K562 (cell line): ENCODE data around the gene SAMD8. TPM values are rescaled to one million over a fixed set of nuclear protein-coding genes. Genes with fewer than 3 reads are reported as not detected.

Source experiments
- ATAC-seq: fragments of 200-7000 bp; cut with Tn5 transposase; 3 replicates; pipeline ENCODE4 v1.9.1; 2020; ENCODE audit warnings: moderate library complexity
- BruUV-seq: library from RNA; stranded (reverse); fragments of 400-500 nt; replicated peaks from 2 replicates; lab custom pipeline; 2021; lab: Mats Ljungman, UMichigan
- CTCF ChIA-PET: fragments of 300-600 bp; formaldehyde crosslinking; extraction: SDS; loops from one replicate; lab custom pipeline; 2021; ENCODE audit warnings: low intra/inter-chr PET ratio; lab: Yijun Ruan, JAX
- POLR2A ChIA-PET: fragments of 300-600, 350-650 bp; sonication (Branson Sonifier 250); formaldehyde crosslinking; extraction: SDS; loops from one replicate; lab custom pipeline; 2021; ENCODE audit warnings: antibody characterized with exemption, inconsistent platforms; lab: Yijun Ruan, JAX
- DNase-seq, 4 experiments: peaks; one replicate each; pipeline versions ENCODE4 v3.0.0 to v3.0.0-alpha.2; 2011 to 2018; ENCODE audit warnings: low spot score in 3 of 4, mixed read lengths in 3 of 4; ENCODE audit errors: extremely low read depth in 1 of 4
- FAIRE-seq: peaks from 2 replicates; lab custom pipeline; 2011; peaks lifted over from hg19 to GRCh38; lab: Jason Lieb, UNC
- H2AFZ ChIP-seq: 2 replicates; pipeline ENCODE4 v1.6.0; 2011; ENCODE audit warnings: low read depth, low read length, control low read depth, inconsistent platforms
- H3K27ac ChIP-seq: fragments of 200-600 bp; 3 replicates; pipeline ENCODE4 v1.8.0; 2011; ENCODE audit warnings: low read depth, mild to moderate bottlenecking, control low read depth, inconsistent platforms, low read length, moderate library complexity, mixed read lengths; ENCODE audit errors: extremely low read depth
- H3K27me3 ChIP-seq, 2 experiments: fragments of 300-600 bp in 1 of 2; 2 replicates in 1 of 2; 3 replicates in 1 of 2; pipeline versions ENCODE4 v1.6.0 to v1.8.0; 2011; ENCODE audit warnings: inconsistent platforms in 2 of 2, low read length in 2 of 2, mild to moderate bottlenecking in 1 of 2, mixed read lengths in 1 of 2, moderate library complexity in 1 of 2; ENCODE audit not compliant: control insufficient read depth in 2 of 2, insufficient read depth in 2 of 2
- H3K36me3 ChIP-seq: fragments of 300-600 bp; 3 replicates; pipeline ENCODE4 v1.8.0; 2011; ENCODE audit warnings: mild to moderate bottlenecking, low read length, inconsistent platforms; ENCODE audit not compliant: control insufficient read depth, insufficient read depth
- H3K4me1 ChIP-seq, 2 experiments: fragments of 200-600 bp in 1 of 2; replicated peaks in 1 of 2; 2 replicates in 1 of 2; 3 replicates in 1 of 2; pipeline versions ENCODE4 v1.5.1 to v1.8.0; 2011; ENCODE audit warnings: inconsistent platforms in 2 of 2, low read length in 2 of 2, mild to moderate bottlenecking in 1 of 2, mixed read lengths in 1 of 2, moderate library complexity in 1 of 2; ENCODE audit not compliant: control insufficient read depth in 2 of 2, insufficient read depth in 2 of 2
- H3K4me2 ChIP-seq: 2 replicates; pipeline ENCODE4 v1.6.1; 2011; ENCODE audit warnings: low read length, control low read depth, inconsistent platforms, mixed read lengths; ENCODE audit not compliant: insufficient read depth
- H3K4me3 ChIP-seq: fragments of 200-600 bp; sonication (generic), shearing (Covaris generic); 2 replicates; pipeline ENCODE4 v1.5.1; 2016; ENCODE audit warnings: control low read depth, inconsistent platforms
- H3K79me2 ChIP-seq: fragments of 200-600 bp; 3 replicates; pipeline ENCODE4 v1.8.0; 2011; ENCODE audit warnings: low read length, inconsistent platforms; ENCODE audit not compliant: control insufficient read depth, insufficient read depth
- H3K9ac ChIP-seq, 2 experiments: 2 replicates each; pipeline versions ENCODE4 v1.6.0 to v1.6.1; 2011; ENCODE audit warnings: low read depth in 2 of 2, low read length in 2 of 2, control low read depth in 1 of 2, inconsistent platforms in 1 of 2, mild to moderate bottlenecking in 1 of 2, mixed read lengths in 1 of 2; ENCODE audit not compliant: insufficient read depth in 1 of 2
- H3K9me1 ChIP-seq: one replicate; pipeline ENCODE4 v1.6.0; 2011; ENCODE audit warnings: inconsistent platforms, mild to moderate bottlenecking, low read length, moderate library complexity; ENCODE audit not compliant: control insufficient read depth, insufficient read depth
- H3K9me3 ChIP-seq: replicated peaks from 2 replicates; pipeline ENCODE4 v1.5.1; 2011; ENCODE audit warnings: low read depth, low read length, inconsistent platforms; ENCODE audit not compliant: control insufficient read depth, insufficient read depth
- H4K20me1 ChIP-seq: replicated peaks from 2 replicates; pipeline ENCODE4 v1.6.1; 2011; ENCODE audit warnings: low read length, inconsistent platforms, mixed read lengths; ENCODE audit not compliant: control insufficient read depth, insufficient read depth
- CTBP1 ChIP-seq: fragments of 450-650 bp; IDR thresholded peaks from 2 replicates; pipeline ENCODE4 v1.6.1; 2016; ENCODE audit warnings: borderline replicate concordance
- ELF2 ChIP-seq: fragments of 250-450 bp; sonication (Bioruptor Pico); IDR thresholded peaks from 2 replicates; pipeline ENCODE4 v1.5.0; 2021; ENCODE audit warnings: mild to moderate bottlenecking
- EWSR1 ChIP-seq: fragments of 450-650 bp; IDR thresholded peaks from 2 replicates; pipeline ENCODE4 v1.6.1; 2018; ENCODE audit warnings: borderline replicate concordance, mild to moderate bottlenecking, low read depth, moderate library complexity; ENCODE audit not compliant: partially characterized antibody
- HSF4 ChIP-seq: fragments of 250-450 bp; sonication (Bioruptor Pico); IDR thresholded peaks from 2 replicates; pipeline ENCODE4 v2.1.2; 2022; ENCODE audit warnings: mild to moderate bottlenecking, moderate library complexity, borderline replicate concordance
- JUND ChIP-seq, 2 experiments: IDR thresholded peaks; 2 replicates in 1 of 2; 3 replicates in 1 of 2; pipeline ENCODE4 v1.6.1; 2011; ENCODE audit warnings: borderline replicate concordance in 2 of 2, low read depth in 2 of 2, low read length in 2 of 2, improper control_type of control experiment in 1 of 2, missing biosample characterization in 1 of 2, missing genetic modification characterization in 1 of 2, missing genetic modification reagents in 1 of 2
- KAT7 ChIP-seq: sonication (generic); formaldehyde crosslinking; IDR thresholded peaks from 2 replicates; pipeline ENCODE4 v1.8.0; 2022; ENCODE audit warnings: missing genetic modification reagents, mild to moderate bottlenecking, borderline replicate concordance
- NR2F6 ChIP-seq: fragments of 450-650 bp; formaldehyde crosslinking; IDR thresholded peaks from 2 replicates; pipeline ENCODE4 v1.4.0; 2020; ENCODE audit warnings: mild to moderate bottlenecking
- NR4A1 ChIP-seq, 2 experiments: fragments of 250-450 bp in 1 of 2; fragments of 450-650 bp in 1 of 2; sonication (Bioruptor Pico) in 1 of 2; IDR thresholded peaks; 2 replicates each; pipeline versions ENCODE4 v1.4.0 to v1.6.1; 2016 to 2020; ENCODE audit warnings: mild to moderate bottlenecking in 2 of 2, missing compliant biosample characterization in 1 of 2, missing genetic modification characterization in 1 of 2, moderate library complexity in 1 of 2
- NUFIP1 ChIP-seq: fragments of 450-650 bp; IDR thresholded peaks from 2 replicates; pipeline ENCODE4 v1.6.1; 2018; ENCODE audit not compliant: partially characterized antibody
- PTRF ChIP-seq: fragments of 450-650 bp; IDR thresholded peaks from 2 replicates; pipeline ENCODE4 v1.6.1; 2016; ENCODE audit warnings: mild to moderate bottlenecking, missing genetic modification characterization, missing compliant biosample characterization
- RAD51 ChIP-seq: fragments of 450-650 bp; IDR thresholded peaks from 2 replicates; pipeline ENCODE4 v1.7.1; 2016; ENCODE audit warnings: low read depth, mild to moderate bottlenecking, borderline replicate concordance
- WGBS: fragments of 100-300 bp; shearing (Covaris generic); methylation state at CpG from one replicate; pipeline ENCODE4 v1.1.6; 2016; ENCODE audit warnings: low coverage, mixed read lengths; ENCODE audit not compliant: insufficient coverage; ENCODE audit errors: missing lambda C conversion rate; 5-methylcytosine and 5-hydroxymethylcytosine counted together
- in situ Hi-C: fragments of 300-500 bp; cut with MboI; formaldehyde crosslinking; loops from 4 replicates; pipeline ENCODE4 v1.15.0; 2018; ENCODE audit warnings: inconsistent platforms, mixed read lengths
- intact Hi-C: fragments of 100-400 bp; cut with micrococcal nuclease; formaldehyde crosslinking; loops from 2 replicates; pipeline ENCODE4 v1.14.2; 2022
- polyA plus RNA-seq, 8 experiments: library from polyadenylated mRNA; depleted of rRNA in 4 of 8; stranded (reverse) in 5 of 8; unstranded in 3 of 8; fragments of >200 nt; fragmentation: Nextera tagmentation in 2 of 8; fragmentation: Illumina TruSeq in 1 of 8; extraction: Ambion mirVana in 2 of 8; extraction: Trizol in 1 of 8; gene quantifications; 2 replicates each; pipeline versions ENCODE4 v1.2.1 to v1.2.3, GENCODE V29; 2011 to 2014; ENCODE audit warnings: inconsistent platforms in 1 of 8, missing spikeins in 1 of 8
- total RNA-seq, 7 experiments: library from RNA; depleted of rRNA in 6 of 7; stranded (reverse); fragments of >200 nt in 6 of 7; fragmentation: Illumina TruSeq in 2 of 7; extraction: Trizol in 2 of 7; gene quantifications; 2 replicates each; pipeline versions ENCODE4 v1.2.1 to v1.2.3, GENCODE V29; 2011 to 2021; ENCODE audit warnings: low replicate concordance in 1 of 7
- TF ChIP-seq, protein P1 (sequence below): fragments of 250-450 bp; sonication (Bioruptor Pico); IDR thresholded peaks from 2 replicates; pipeline ENCODE4 v1.8.0; 2021; ENCODE audit warnings: mild to moderate bottlenecking, moderate library complexity
- TF ChIP-seq, protein P2 (sequence below): fragments of 250-450 bp; sonication (Bioruptor Pico); IDR thresholded peaks from 2 replicates; pipeline ENCODE4 v1.8.0; 2022; ENCODE audit warnings: moderate library complexity, mild to moderate bottlenecking, inconsistent platforms
- TF ChIP-seq, protein P3 (sequence below), 3 experiments: fragments of 200-800 bp in 1 of 3; sonication (Bioruptor generic) in 1 of 3; sonication (generic) in 1 of 3; formaldehyde crosslinking in 1 of 3; IDR thresholded peaks; 2 replicates each; pipeline versions ENCODE4 v1.6.1 to v1.8.0; 2016 to 2022; ENCODE audit warnings: mild to moderate bottlenecking in 2 of 3, missing compliant biosample characterization in 2 of 3, missing genetic modification characterization in 2 of 3, missing genetic modification reagents in 1 of 3

The SAMD8 gene
- total and polyA plus RNA-seq, 9 of the 15 experiments (the other 6 are each of a cell fraction or from before 2014, with no cell fraction given): 2.7 to 16.1 (median 6.2) TPM

DNA sequence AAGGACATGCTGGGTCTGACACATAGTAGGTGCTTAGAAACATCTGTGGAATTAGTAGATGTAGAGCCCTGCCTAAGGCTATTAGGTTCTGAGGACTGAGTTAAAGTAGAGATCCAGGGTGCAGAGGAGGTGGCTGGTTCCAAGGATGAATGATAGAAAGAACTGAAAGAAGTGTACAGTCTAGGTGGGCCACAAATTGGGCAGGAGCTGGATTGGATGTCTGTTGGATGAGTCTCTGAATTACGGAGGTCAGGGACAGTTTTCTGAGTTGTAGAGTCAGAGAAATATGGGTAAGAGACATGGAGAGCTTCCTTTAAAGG lies 2.0 kb upstream of the SAMD8 start (continued):
- TF ChIP-seq, protein P1, sequence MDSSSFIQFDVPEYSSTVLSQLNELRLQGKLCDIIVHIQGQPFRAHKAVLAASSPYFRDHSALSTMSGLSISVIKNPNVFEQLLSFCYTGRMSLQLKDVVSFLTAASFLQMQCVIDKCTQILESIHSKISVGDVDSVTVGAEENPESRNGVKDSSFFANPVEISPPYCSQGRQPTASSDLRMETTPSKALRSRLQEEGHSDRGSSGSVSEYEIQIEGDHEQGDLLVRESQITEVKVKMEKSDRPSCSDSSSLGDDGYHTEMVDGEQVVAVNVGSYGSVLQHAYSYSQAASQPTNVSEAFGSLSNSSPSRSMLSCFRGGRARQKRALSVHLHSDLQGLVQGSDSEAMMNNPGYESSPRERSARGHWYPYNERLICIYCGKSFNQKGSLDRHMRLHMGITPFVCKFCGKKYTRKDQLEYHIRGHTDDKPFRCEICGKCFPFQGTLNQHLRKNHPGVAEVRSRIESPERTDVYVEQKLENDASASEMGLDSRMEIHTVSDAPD (CRISPR knock-in tag): no peak
- no peak for TF ChIP-seq EWSR1
- no peak for TF ChIP-seq KAT7
- TF ChIP-seq, all 486 proteins: peak for 9

DNA sequence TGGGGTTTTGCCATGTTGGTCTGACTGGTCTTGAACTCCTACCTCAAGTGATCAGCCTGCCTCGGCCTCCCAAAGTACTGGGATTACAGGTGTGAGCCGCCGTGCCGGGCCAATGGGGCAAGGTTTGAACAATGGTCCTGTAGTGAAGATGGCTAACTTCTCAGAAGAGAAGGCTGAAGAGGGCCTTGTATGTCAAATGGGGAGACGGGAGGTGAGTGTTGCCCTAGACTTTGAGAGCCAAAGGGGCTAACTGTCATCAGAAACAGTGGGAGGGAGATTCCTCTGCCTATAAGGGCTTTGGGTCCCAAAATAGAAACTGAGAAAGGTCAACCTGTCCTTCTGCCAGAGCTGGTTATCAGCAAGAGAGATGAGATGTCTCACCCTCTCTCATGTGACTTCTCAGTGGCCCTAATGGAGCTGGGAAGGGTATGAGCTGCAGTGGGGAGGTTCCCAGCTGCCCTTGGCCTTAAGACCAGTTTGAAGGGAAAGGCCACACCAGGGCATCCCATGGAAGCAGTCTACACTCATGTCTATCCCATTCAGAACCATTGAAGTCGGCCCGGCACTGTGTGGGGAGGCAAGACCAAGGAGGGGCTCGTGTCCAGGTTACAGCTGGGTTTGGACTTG lies 1.3 kb upstream of the SAMD8 start:
- H3K36me3 ChIP-seq: no peaks in the 10 kb centered on the region
- peak overlapping the region; percentile 95 for H3K4me2 ChIP-seq
- no peaks in the 10 kb centered on the region for H3K27me3 ChIP-seq
- H4K20me1 ChIP-seq: no peaks in the 10 kb centered on the region
- BruUV-seq: no TSS peak
- peak overlapping the region; percentile 82 to 96 for H3K9ac ChIP-seq
- in situ Hi-C loops (no loop called here), intact Hi-C loops (loop anchor here (2.0 to 5.0 kb wide), 3 partner anchors 77 to 125 kb away; partner anchors contain the start of genes COMTD1 and VDAC2)
- DNase-seq: peak in 2 of 4 experiments; percentile 62 to 77
- H3K9me1 ChIP-seq: peaks cover 4% of the 10 kb centered on the region
- ChIA-PET CTCF (no interaction called here), POLR2A (interaction anchor here (0.9 to 1.6 kb wide), 4 partner anchors 10 to 125 kb away, joined by 3 to 9 read pairs (median 5); no protein-coding TSS in a partner anchor)
- peaks cover 56 to 57% of the 10 kb centered on the region in 2 experiments for H3K4me1 ChIP-seq
- FAIRE-seq: peak; percentile 67
- peak overlapping the region; percentile 85 for H3K27ac ChIP-seq
- H2AFZ ChIP-seq: peak overlapping the region; percentile 90
- ATAC-seq: no peak
- peak overlapping the region; percentile 89 for H3K4me3 ChIP-seq
- H3K9me3 ChIP-seq: no peaks in the 10 kb centered on the region
- H3K79me2 ChIP-seq: peaks cover 52% of the 10 kb centered on the region
- WGBS: 63% methylated on average over 8 of the region's 8 CpGs
- TF ChIP-seq HSF4 (peak; percentile 51; the same call in 1 of the 2 replicates), NR4A1 (CRISPR knock-in tag; IDR thresholded peaks at IDR 0.05) (no peak), NR4A1 (tag; IDR thresholded peaks at IDR 0.05) (peak; percentile 74; the same call in 1 of the 2 replicates), PTRF (tag) (0 out of 2 replicates have a peak, but pooled peaks have one; percentile 31), ELF2 (CRISPR knock-in tag) (peak; percentile 53; the same call in 1 of the 2 replicates), RAD51 (peak; percentile 45; the same call in 1 of the 2 replicates), JUND (IDR thresholded peaks at IDR 0.05; ENCODE audit: borderline replicate concordance, low read depth, low read length) (peak; percentile 66; the same call in 1 of the 2 replicates), JUND (tag; IDR thresholded peaks at IDR 0.05; ENCODE audit: borderline replicate concordance, low read depth, low read length) (peak; percentile 60; the same call in 1 of the 3 replicates), NR2F6 (CRISPR knock-in tag) (peak; percentile 72; the same call in 1 of the 2 replicates), NUFIP1 (no peak), CTBP1 (peak; percentile 74; the same call in 1 of the 2 replicates)
- TF ChIP-seq, protein P2, sequence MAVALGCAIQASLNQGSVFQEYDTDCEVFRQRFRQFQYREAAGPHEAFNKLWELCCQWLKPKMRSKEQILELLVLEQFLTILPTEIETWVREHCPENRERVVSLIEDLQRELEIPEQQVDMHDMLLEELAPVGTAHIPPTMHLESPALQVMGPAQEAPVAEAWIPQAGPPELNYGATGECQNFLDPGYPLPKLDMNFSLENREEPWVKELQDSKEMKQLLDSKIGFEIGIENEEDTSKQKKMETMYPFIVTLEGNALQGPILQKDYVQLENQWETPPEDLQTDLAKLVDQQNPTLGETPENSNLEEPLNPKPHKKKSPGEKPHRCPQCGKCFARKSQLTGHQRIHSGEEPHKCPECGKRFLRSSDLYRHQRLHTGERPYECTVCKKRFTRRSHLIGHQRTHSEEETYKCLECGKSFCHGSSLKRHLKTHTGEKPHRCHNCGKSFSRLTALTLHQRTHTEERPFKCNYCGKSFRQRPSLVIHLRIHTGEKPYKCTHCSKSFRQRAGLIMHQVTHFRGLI (CRISPR knock-in tag): no peak
- TF ChIP-seq, protein P3, sequence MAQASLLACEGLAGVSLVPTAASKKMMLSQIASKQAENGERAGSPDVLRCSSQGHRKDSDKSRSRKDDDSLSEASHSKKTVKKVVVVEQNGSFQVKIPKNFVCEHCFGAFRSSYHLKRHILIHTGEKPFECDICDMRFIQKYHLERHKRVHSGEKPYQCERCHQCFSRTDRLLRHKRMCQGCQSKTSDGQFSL (CRISPR knock-in tag; IDR thresholded peaks at IDR 0.05): no peak
- TF ChIP-seq, protein P3 (tag; IDR thresholded peaks at IDR 0.05): 0 out of 4 replicates have a peak, but pooled peaks of 1 of the 2 experiments have one; percentile 66
